ENCODE data around the gene PRAF2. TPM values are rescaled to one million over a fixed set of nuclear protein-coding genes. Genes with fewer than 3 reads are reported as not detected.

Gene PRAF2
- total and polyA plus RNA-seq, 2 of the 13 experiments (the other 11 are each of a cell fraction or from before 2014, with no cell fraction given): 0.33 to 2.6 TPM

DNA sequence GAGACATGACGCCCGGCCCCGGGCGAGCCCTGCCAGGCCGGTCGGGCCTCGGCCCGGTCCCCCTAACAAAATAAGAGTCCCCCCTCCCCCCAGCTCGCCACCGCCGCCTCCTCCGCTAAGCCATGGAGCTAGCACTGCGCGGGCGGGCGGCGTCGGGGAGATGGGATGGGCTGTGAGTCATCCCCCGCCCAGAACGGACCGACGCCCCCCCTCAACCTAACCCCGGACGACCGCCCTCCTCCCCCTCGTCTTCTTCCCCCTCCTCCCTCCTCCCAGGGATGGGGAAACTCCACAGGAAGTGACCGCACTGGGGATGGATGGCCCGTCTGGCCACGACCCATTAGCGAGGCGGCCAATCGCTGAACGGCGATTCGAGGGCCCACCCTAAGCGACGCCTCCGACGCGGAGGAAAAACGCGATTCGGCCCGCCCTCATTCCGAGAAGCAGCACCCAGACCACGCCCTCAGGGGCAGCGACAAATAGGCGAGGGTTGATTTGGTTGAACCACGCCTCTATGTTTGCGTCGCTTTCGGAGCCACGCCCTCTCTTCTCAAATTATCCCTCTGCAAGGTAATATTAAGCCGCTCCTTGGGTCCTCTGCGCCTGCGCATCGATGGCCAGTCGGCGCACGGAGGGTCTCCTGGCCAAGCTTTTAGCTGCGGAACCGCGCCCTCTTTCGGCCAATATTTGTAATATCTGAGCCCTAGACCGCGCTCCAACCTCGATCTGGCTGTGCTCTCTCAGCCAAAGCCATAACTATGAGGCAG, 30.4 kb downstream of the PRAF2 start, which contains the start of gene TFE3:
TSS of gene TFE3 (minus strand) at position 138 of the 767 bp plus-strand sequence. CDS start at position 7, 131 bp downstream.
- H3K4me3 ChIP-seq (replicated peaks in 1 of 3; ENCODE audit: insufficient read depth in 1 of 3, low read depth in 2 of 3, low read length in 3 of 3): peak within 1 kb of the TSS; percentile 73 to 82 (median 78)
- intact Hi-C loops (cut with micrococcal nuclease; ENCODE audit: unreplicated experiment) (loop anchor here (2.0 to 5.0 kb wide), 2 partner anchors 57 to 86 kb away; partner anchors contain the start of gene OTUD5), in situ Hi-C loops (cut with HindIII; ENCODE audit: extremely low pct_ligation_motif_present, low pct_unique_long_range_greater_than_20kb) (no loop called here)
- H3K36me3 ChIP-seq (replicated peaks in 1 of 2; ENCODE audit: control insufficient read depth in 1 of 2, insufficient read depth in 2 of 2, low read length in 2 of 2): peaks cover 0 to 6% of the 10 kb centered on the region in 2 experiments; a peak in 1 of 5 replicates
- POLR2A ChIA-PET: interaction anchor here (0.9 to 3.4 kb wide), 8 partner anchors 10 to 147 kb away, joined by 3 to 20 read pairs (median 6); partner anchors contain the start of genes GRIPAP1 and OTUD5
- no peaks in the 10 kb centered on the region; a peak in 1 of 5 replicates for H3K27me3 ChIP-seq (ENCODE audit: control insufficient read depth in 1 of 2, insufficient read depth in 2 of 2, low read length in 2 of 2)
- peak; percentile 97 for DNase-seq (ENCODE audit: low spot score)
- no peaks in the 10 kb centered on the region for H4K20me1 ChIP-seq (ENCODE audit: insufficient read depth, low read length)
- BruUV-seq (replicated peaks): no TSS peak
- H3K4me2 ChIP-seq (ENCODE audit: low read depth, low read length): peak within 1 kb of the TSS; percentile 85
- no CpG with 5 or more reads among the region's 67 CpGs for WGBS (ENCODE audit: low lambda C conversion rate)
- ATAC-seq: peak; percentile 89
- H3K79me2 ChIP-seq (ENCODE audit: insufficient read depth, low read length): peaks cover 20% of the 10 kb centered on the region
- H3K4me1 ChIP-seq (ENCODE audit: insufficient read depth, low read length): peaks cover 41% of the 10 kb centered on the region
- CTCF ChIA-PET (ENCODE audit: low intra/inter-chr PET ratio, low total read pairs): no interaction called here
- H3K9ac ChIP-seq (ENCODE audit: insufficient read depth, low read depth, low read length): peak within 1 kb of the TSS; percentile 84
- no peak within 1 kb of the TSS for H2AFZ ChIP-seq (ENCODE audit: low read length)
- H3K27ac ChIP-seq (ENCODE audit: extremely low read length, insufficient read depth, low read length): peak within 1 kb of the TSS; percentile 66
- H3K9me3 ChIP-seq (ENCODE audit: low read length): no peaks in the 10 kb centered on the region
- peak; percentile 100 for FAIRE-seq
- TF ChIP-seq HOXA3 (CRISPR knock-in tag; IDR thresholded peaks at IDR 0.05) (peak; percentile 30; the same call in 1 of the 2 replicates), ADNP (CRISPR knock-in tag; IDR thresholded peaks at IDR 0.05) (no peak), ZBTB20 (CRISPR knock-in tag; IDR thresholded peaks at IDR 0.05; ENCODE audit: borderline replicate concordance, low read depth) (no peak), ZBTB21 (CRISPR knock-in tag; IDR thresholded peaks at IDR 0.05) (no peak), SP140L (CRISPR knock-in tag; IDR thresholded peaks at IDR 0.05; ENCODE audit: borderline replicate concordance) (no peak)
- TF ChIP-seq, protein P1, sequence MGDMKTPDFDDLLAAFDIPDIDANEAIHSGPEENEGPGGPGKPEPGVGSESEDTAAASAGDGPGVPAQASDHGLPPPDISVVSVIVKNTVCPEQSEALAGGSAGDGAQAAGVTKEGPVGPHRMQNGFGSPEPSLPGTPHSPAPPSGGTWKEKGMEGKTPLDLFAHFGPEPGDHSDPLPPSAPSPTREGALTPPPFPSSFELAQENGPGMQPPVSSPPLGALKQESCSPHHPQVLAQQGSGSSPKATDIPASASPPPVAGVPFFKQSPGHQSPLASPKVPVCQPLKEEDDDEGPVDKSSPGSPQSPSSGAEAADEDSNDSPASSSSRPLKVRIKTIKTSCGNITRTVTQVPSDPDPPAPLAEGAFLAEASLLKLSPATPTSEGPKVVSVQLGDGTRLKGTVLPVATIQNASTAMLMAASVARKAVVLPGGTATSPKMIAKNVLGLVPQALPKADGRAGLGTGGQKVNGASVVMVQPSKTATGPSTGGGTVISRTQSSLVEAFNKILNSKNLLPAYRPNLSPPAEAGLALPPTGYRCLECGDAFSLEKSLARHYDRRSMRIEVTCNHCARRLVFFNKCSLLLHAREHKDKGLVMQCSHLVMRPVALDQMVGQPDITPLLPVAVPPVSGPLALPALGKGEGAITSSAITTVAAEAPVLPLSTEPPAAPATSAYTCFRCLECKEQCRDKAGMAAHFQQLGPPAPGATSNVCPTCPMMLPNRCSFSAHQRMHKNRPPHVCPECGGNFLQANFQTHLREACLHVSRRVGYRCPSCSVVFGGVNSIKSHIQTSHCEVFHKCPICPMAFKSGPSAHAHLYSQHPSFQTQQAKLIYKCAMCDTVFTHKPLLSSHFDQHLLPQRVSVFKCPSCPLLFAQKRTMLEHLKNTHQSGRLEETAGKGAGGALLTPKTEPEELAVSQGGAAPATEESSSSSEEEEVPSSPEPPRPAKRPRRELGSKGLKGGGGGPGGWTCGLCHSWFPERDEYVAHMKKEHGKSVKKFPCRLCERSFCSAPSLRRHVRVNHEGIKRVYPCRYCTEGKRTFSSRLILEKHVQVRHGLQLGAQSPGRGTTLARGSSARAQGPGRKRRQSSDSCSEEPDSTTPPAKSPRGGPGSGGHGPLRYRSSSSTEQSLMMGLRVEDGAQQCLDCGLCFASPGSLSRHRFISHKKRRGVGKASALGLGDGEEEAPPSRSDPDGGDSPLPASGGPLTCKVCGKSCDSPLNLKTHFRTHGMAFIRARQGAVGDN (CRISPR knock-in tag; IDR thresholded peaks at IDR 0.05): peak; percentile 58; the same call in 1 of the 2 replicates
- TF ChIP-seq, protein P2, sequence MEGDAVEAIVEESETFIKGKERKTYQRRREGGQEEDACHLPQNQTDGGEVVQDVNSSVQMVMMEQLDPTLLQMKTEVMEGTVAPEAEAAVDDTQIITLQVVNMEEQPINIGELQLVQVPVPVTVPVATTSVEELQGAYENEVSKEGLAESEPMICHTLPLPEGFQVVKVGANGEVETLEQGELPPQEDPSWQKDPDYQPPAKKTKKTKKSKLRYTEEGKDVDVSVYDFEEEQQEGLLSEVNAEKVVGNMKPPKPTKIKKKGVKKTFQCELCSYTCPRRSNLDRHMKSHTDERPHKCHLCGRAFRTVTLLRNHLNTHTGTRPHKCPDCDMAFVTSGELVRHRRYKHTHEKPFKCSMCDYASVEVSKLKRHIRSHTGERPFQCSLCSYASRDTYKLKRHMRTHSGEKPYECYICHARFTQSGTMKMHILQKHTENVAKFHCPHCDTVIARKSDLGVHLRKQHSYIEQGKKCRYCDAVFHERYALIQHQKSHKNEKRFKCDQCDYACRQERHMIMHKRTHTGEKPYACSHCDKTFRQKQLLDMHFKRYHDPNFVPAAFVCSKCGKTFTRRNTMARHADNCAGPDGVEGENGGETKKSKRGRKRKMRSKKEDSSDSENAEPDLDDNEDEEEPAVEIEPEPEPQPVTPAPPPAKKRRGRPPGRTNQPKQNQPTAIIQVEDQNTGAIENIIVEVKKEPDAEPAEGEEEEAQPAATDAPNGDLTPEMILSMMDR (CRISPR knock-in tag; IDR thresholded peaks at IDR 0.05): peak; percentile 89
- TF ChIP-seq, protein P3, sequence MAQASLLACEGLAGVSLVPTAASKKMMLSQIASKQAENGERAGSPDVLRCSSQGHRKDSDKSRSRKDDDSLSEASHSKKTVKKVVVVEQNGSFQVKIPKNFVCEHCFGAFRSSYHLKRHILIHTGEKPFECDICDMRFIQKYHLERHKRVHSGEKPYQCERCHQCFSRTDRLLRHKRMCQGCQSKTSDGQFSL (CRISPR knock-in tag; IDR thresholded peaks at IDR 0.05): no peak; the same call in 1 of the 2 replicates
- TF ChIP-seq, protein P4, sequence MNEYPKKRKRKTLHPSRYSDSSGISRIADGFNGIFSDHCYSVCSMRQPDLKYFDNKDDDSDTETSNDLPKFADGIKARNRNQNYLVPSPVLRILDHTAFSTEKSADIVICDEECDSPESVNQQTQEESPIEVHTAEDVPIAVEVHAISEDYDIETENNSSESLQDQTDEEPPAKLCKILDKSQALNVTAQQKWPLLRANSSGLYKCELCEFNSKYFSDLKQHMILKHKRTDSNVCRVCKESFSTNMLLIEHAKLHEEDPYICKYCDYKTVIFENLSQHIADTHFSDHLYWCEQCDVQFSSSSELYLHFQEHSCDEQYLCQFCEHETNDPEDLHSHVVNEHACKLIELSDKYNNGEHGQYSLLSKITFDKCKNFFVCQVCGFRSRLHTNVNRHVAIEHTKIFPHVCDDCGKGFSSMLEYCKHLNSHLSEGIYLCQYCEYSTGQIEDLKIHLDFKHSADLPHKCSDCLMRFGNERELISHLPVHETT (CRISPR knock-in tag; conservative IDR thresholded peaks at IDR 0.05): no peak
- TF ChIP-seq, protein P5, sequence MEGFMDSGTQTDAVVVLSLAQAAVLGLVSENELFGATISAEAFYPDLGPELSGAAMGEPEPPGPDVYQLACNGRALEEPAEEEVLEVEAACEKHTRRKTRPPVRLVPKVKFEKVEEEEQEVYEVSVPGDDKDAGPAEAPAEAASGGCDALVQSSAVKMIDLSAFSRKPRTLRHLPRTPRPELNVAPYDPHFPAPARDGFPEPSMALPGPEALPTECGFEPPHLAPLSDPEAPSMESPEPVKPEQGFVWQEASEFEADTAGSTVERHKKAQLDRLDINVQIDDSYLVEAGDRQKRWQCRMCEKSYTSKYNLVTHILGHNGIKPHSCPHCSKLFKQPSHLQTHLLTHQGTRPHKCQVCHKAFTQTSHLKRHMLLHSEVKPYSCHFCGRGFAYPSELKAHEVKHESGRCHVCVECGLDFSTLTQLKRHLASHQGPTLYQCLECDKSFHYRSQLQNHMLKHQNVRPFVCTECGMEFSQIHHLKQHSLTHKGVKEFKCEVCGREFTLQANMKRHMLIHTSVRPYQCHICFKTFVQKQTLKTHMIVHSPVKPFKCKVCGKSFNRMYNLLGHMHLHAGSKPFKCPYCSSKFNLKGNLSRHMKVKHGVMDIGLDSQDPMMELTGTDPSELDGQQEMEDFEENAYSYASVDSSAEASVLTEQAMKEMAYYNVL (CRISPR knock-in tag; IDR thresholded peaks at IDR 0.05; ENCODE audit: borderline replicate concordance): no peak
- TF ChIP-seq, protein P6, sequence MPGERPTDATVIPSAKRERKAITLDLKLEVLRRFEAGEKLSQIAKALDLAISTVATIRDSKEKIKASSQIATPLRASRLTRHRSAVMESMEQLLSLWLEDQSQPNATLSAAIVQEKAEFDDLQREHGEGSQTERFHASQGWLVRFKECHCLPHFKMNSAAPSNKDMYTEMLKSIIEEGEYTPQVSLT (CRISPR knock-in tag; IDR thresholded peaks at IDR 0.05; ENCODE audit: borderline replicate concordance, low read depth): no peak
